NCI-H82 treated with DMSO at 0.1 percent for 48 hours (cell line): ENCODE data around the gene TMEM30A.

Experiments used
- DNase-seq: peaks from one replicate; lab custom pipeline; 2025; ENCODE audit not compliant: unreplicated experiment; lab: John Stamatoyannopoulos, UW

Gene TMEM30A

DNA sequence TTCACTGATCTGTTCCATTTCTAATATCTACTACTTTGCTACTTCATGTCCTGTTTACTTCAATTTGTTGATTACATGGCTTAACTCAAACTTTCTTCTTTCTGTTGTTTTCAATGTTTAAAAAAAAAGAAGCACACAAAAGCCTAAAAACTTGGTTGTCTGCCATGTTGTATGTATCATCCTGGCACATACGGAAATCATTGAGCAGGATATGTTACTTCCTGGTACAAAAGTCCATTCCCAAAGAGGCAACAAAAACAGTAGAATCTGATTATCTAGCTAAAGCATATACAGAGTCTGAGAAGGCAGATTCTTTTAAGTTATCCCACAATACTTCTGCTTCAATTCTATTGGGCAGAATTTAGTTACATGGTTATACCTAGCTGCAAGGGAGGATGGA lies 64.2 kb downstream of the TMEM30A start:
- no peak for DNase-seq

- no peak for DNase-seq
Observed at GRCh38 chr6:75219263-75219662, 65.3 kb downstream of the TMEM30A start.

GRCh38 chr6:75217193-75217592 lies 67.4 kb downstream of the TMEM30A start:
- no peak for DNase-seq

DNA sequence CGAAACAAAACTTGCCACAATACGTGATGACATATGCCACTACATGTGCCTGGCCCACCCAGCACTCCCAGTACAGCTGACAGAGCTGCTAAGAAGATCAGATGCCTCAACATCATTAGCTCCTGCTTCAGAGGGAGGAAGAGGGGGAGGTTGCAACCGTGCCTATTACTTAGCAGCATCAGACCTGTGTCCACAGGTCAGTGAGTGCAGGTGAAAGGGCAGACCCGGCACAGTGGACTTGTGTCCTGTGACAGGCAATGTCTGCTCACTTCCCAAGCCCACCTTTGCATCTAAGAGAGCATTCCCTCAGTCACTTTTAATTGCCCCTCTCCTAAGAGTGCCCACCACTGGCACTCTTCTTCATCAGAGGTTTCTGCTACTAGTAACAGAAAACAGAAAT lies 69.3 kb downstream of the TMEM30A start:
- no peak for DNase-seq

DNA sequence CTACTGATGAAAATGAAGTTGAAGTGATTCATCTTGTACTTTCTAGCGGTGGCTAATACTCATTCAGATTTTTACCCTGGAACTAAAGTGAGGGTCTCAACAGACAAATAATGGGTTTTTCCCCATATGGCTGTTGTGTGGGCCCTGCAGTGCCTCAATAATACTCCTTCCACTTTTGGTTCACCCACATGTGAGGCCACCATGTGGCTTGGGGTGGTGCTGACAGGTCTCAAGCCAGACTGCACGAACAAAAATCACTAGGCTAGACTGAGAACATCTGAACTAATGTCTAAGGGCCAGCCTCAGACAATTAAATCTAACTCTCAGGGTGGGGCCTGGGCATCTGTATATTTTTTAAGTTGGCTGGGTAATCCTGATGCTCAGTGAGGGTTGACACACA lies 70.9 kb downstream of the TMEM30A start:
- no peak for DNase-seq

- no peak for DNase-seq
Observed at GRCh38 chr6:75213112-75213511, 71.5 kb downstream of the TMEM30A start.

GRCh38 chr6:75211920-75212590 lies 72.5 kb downstream of the TMEM30A start:
- no peak for DNase-seq

DNA sequence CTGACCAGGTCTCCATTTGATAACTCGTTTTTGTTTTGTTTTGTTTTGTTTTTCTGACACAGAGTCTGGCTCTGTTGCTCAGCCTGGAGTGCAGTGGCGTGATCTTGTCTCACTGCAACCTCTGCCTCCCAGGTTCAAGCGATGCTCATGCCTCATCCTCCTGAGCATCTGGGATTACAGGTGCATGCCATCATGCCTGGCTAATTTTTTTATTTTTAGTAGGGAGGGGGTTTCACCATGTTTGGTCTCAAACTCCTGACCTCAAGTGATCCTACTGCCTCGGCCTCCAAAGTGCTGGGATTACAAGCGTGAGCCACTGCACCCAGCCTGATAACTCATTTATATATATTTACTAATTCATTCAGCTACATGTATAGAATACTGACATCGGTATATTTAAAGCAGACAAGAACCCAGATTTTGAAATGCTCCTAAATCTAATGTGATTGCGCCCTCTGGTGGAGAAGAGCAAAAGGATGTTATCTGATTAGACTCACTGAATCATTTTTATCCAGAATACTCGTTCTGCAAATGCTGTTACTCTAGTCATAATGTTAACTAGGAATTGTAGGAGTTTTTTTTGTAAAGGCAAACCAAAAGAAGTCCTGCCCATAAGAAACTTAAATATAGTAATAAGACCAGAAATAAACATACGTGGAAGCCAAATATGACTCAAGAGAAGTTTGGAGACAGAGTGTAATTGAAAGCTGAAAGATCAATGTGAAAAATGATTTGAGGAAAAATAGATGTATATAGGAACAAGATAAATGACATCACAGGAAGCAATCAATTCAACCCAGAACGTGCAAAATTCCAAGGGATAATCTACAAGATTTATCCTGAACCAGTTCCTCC lies 73.5 kb downstream of the TMEM30A start:
- DNase-seq = peak; percentile 10

DNA sequence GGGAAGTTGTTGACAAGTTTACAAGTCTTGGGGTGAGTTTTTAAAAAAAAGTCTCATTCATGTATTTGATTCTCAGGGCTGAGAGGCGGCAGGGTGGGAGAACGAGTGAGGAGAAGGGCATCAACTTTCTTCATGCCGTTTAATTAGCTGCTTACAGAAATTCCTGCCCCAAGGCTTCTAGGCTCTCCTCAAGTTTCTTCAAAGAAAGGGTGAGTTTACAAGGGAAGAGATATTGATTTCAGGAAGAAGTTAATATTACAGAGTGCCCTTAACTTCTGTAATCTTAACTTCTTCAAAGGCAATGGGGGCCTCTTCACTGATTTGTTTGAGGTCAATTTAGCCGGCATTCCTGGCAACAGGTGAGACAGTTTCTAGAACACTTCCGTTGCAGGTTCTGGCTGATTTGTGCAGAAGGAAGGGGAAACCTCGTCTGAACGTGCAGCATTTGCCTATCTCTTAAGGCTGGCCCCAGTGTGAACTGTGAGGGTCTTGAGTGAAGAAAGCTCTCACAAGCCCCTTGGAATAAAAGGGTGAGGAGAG lies 75.3 kb downstream of the TMEM30A start:
- no peak for DNase-seq

GRCh38 chr6:75208298-75209183 lies 76.1 kb downstream of the TMEM30A start:
- peak; percentile 38 for DNase-seq

DNA sequence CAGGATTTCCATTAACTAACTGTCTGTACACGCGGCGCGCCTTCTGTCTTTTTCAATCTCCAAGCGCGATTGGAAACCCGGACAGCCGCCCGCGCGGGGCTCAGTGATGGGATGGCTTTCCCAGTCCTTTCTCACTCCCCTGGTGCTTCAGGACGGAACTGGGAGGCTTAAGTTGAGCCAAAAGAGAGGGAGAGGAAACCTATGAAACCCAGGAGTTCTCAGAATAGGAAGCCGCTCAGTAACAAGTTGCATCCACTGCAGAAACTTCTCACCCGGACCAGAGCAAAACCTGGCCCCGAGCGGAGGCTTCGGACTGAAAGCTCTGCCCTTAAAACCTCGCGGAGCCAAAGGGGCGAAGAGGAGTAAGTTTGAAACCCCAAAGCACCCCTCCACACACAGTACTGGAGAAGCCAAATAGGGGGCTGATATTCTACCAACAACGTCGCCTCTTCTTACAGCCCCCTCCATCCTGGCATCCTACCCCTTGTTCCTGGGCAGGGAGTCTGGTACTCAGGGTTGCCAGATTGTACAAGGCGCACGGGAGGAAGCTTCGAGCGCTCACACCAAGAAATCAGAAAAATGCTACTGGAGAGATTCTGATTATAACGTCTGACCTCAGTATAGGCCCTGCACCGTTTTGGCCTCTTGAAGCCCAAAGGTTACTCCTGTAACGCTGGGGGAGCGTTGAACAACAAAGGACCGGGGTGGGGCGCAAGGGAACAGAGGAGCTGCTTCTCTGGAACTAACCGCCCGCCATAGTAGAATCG lies 77.8 kb downstream of the TMEM30A start:
- DNase-seq = no peak

DNA sequence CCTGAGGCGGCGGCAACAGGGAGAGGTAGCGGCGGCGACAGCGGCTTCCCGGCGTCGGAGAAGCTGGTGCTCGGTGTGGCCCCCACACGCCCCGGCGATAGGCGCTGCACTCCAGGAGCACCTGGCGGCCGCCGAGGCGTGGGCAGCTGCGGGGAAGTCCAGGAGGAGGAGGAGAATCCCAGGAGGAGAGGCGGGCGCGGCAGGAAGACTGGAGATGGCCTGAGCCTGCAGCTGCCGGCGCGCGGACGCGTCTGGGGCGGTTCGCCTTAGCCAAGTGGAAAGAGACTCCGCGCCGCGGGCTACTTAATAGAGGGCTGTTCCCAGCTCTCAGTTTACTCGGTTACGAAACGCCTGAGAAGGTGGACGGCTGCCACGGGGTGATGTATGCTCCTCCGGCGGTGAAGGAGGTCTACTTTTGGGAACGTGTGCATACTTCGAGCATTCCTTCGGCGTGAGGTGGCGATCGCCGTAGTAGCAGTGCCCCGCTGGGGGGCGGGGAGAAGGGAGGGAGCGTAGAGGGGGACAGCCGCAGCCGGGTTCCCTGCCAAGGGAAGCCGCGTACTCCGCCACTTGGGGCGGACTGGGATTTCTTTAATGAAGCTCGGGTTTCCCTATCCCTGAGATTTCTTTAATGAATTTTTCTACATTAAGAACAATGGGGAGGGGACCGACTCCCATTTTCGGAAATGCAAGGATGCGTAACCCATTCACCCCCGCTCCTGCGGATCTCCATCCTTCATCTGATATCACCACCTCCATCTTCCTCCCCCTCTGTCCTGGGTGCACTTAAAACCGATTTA lies 78.6 kb downstream of the TMEM30A start, which contains the start of gene COL12A1:
TSS of gene COL12A1 (minus strand) at position 278 of the 800 bp plus-strand sequence. CDS start 3,261 bp downstream, outside the sequence.
- no peak for DNase-seq

DNA sequence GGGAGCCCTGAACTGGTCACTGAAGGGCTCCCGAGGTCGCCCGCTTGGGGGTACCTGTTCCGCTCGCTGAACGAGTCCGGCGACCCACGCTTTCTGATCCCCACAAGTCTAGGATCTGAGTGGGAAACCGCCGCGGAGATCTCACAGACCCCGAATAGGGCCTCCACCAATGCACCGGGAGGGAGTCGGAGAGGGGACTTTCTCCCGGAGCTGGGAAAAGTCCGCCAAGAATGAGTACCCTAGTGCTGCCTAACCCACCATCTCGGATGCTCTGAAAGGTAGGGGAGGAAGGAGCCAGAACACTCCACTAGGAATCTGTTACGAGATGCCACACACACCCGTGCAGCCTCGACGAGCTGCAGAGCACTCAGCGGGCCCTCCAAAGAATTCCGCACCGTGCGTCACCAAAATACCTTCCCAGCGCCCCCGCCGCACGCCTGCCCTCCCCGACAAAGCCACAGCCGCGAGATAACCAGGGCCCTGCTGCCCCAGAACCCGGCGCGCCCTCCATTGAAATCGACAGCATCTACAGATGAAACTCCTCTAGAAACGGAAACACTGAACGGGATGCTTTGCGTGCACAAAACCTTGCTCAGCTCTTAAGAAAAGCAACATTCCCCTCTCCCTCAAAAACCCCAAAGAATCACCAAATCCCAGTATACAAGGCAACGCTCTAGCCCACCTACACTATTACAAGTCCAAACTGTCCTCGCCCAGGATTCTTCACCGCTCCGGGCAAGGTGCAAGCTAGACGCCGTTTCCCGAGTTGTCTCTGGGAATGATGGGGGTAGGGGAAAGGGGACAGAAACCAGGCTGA lies 79.4 kb downstream of the TMEM30A start:
- DNase-seq = no peak

DNA sequence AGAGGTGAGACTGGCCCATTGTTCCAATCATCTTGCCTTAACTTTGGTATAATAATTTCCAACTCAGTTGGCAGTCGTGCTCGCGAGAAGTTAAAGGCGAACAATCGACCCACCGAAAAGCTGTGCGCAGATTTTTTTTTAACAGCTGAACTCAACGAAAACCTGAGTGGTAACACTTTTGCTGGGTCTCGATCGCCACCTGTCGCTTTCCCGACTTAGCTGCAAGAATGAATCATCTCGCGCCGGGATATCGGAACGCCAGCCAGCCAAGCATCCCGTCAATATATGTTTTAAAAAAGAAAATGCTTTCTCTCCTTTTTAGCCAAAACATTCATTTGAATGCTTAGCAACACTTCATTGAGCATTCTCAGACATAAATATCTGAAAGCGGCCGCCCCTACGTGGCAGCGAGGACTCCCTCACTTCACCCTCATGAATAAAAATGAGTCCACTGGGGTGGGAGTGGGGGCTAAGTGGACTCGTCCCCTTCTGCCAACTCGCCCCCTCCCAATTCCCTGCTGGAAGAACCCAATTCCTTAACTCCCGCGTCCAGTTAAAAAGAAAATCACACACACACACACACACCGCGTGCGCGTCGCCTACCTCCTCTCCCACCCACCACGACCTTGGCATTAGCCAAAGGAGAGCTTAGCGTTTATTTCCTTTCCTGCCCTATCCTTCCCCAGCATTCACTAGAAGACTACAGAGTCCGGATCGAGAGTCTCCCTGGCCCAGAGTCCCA lies 80.2 kb downstream of the TMEM30A start:
- peak; percentile 4 for DNase-seq

- no peak for DNase-seq
Observed at GRCh38 chr6:75203721-75204120, 80.9 kb downstream of the TMEM30A start.
